NCI-H187 treated with DMSO at 0.1 percent for 48 hours (cell line): Measurements from ENCODE around the gene TNFSF13B.
"Not testable (repeated sequence)": the region's sequence is repeated elsewhere in the genome, so short reads cannot be mapped to it uniquely, and the experiment has no call there.

Experiments
- DNase-seq: peaks from one replicate; lab custom pipeline; 2025; lab: John Stamatoyannopoulos, UW

Gene TNFSF13B

GRCh38 chr13:108281901-108282300 is 12.4 kb downstream of the TNFSF13B start:
- DNase-seq: no peak

GRCh38 chr13:108283110-108283509 is 13.6 kb downstream of the TNFSF13B start:
- DNase-seq: no peak

GRCh38 chr13:108288741-108289140 is 19.2 kb downstream of the TNFSF13B start:
- DNase-seq: no peak

- no peak for DNase-seq
Observed at GRCh38 chr13:108289819-108290218, 20.3 kb downstream of the TNFSF13B start.

GRCh38 chr13:108297114-108297513 is 27.6 kb downstream of the TNFSF13B start:
- DNase-seq: no peak

- no peak for DNase-seq
Observed at GRCh38 chr13:108302279-108302678, 32.8 kb downstream of the TNFSF13B start.

- DNase-seq: no peak
Observed at GRCh38 chr13:108304170-108305016, 34.9 kb downstream of the TNFSF13B start.

GRCh38 chr13:108305655-108306054 is 36.1 kb downstream of the TNFSF13B start:
- no peak for DNase-seq

- DNase-seq: no peak
Observed at GRCh38 chr13:108306860-108307259, 37.3 kb downstream of the TNFSF13B start.

GRCh38 chr13:108311596-108311995 is 42.1 kb downstream of the TNFSF13B start:
- DNase-seq: not testable (repeated sequence)

- DNase-seq: no peak
Observed at GRCh38 chr13:108313382-108313781, 43.9 kb downstream of the TNFSF13B start.

- DNase-seq: no peak
Observed at GRCh38 chr13:108315273-108315672, 45.8 kb downstream of the TNFSF13B start.

- no peak for DNase-seq
Observed at GRCh38 chr13:108315991-108316390, 46.5 kb downstream of the TNFSF13B start.

GRCh38 chr13:108316413-108316812 is 46.9 kb downstream of the TNFSF13B start:
- no peak for DNase-seq

GRCh38 chr13:108322206-108322824 is 52.8 kb downstream of the TNFSF13B start:
- DNase-seq: peak; percentile 24

GRCh38 chr13:108323031-108323430 is 53.5 kb downstream of the TNFSF13B start:
- DNase-seq: no peak

- no peak for DNase-seq
Observed at GRCh38 chr13:108325863-108326262, 56.3 kb downstream of the TNFSF13B start.

GRCh38 chr13:108326309-108326708 is 56.8 kb downstream of the TNFSF13B start:
- no peak for DNase-seq

- DNase-seq: no peak
Observed at GRCh38 chr13:108328848-108329247, 59.3 kb downstream of the TNFSF13B start.

GRCh38 chr13:108332791-108333190 is 63.3 kb downstream of the TNFSF13B start:
- no peak for DNase-seq

- no peak for DNase-seq
Observed at GRCh38 chr13:108342369-108343289, 73.1 kb downstream of the TNFSF13B start.

- DNase-seq: no peak
Observed at GRCh38 chr13:108345016-108345415, 75.5 kb downstream of the TNFSF13B start.
